ENCODE data around the gene TMTC1. TPM values are rescaled to one million over a fixed set of nuclear protein-coding genes. Genes with fewer than 3 reads are reported as not detected.
A peak's percentile ranks its signal among the peaks of the same experiment; 100 is the strongest.
"Not testable (repeated sequence)": the region's sequence is repeated elsewhere in the genome, so short reads cannot be mapped to it uniquely, and the experiment has no call there.

TMTC1 gene
- total RNA-seq, 1 donor from 2014 or later, result 5.3 TPM

GRCh38 chr12:29564925-29565324 lies 218.8 kb downstream of the TMTC1 start:
- ATAC-seq, result no peak

GRCh38 chr12:29563636-29564035 lies 220.1 kb downstream of the TMTC1 start:
- no peak for ATAC-seq

GRCh38 chr12:29563071-29563470 lies 220.7 kb downstream of the TMTC1 start:
- no peak for ATAC-seq

GRCh38 chr12:29562110-29562804 lies 221.5 kb downstream of the TMTC1 start:
- ATAC-seq, result peak; percentile 78

GRCh38 chr12:29561664-29562071 lies 222.1 kb downstream of the TMTC1 start:
- ATAC-seq, result no peak

- no peak for ATAC-seq
Measured at GRCh38 chr12:29559198-29559597, 224.5 kb downstream of the TMTC1 start.

GRCh38 chr12:29556363-29556762 lies 227.4 kb downstream of the TMTC1 start:
- no peak for ATAC-seq

- ATAC-seq, result not testable (repeated sequence)
Measured at GRCh38 chr12:29555451-29555850, 228.3 kb downstream of the TMTC1 start.

GRCh38 chr12:29552994-29553748 lies 230.6 kb downstream of the TMTC1 start:
- ATAC-seq, result no peak

GRCh38 chr12:29552324-29552927 lies 231.3 kb downstream of the TMTC1 start:
- peak; percentile 90 for ATAC-seq

GRCh38 chr12:29551812-29552211 lies 231.9 kb downstream of the TMTC1 start:
- ATAC-seq, result no peak

- no peak for ATAC-seq
Measured at GRCh38 chr12:29547864-29548263, 235.9 kb downstream of the TMTC1 start.

- ATAC-seq, result no peak
Measured at GRCh38 chr12:29547151-29547632, 236.6 kb downstream of the TMTC1 start.

GRCh38 chr12:29546000-29546399 lies 237.7 kb downstream of the TMTC1 start:
- no peak for ATAC-seq

- ATAC-seq, result no peak
Measured at GRCh38 chr12:29545102-29545467, 238.7 kb downstream of the TMTC1 start.

GRCh38 chr12:29544428-29545101 lies 239.2 kb downstream of the TMTC1 start:
- no peak for ATAC-seq

GRCh38 chr12:29543036-29543435 lies 240.7 kb downstream of the TMTC1 start:
- no peak for ATAC-seq

- no peak for ATAC-seq
Measured at GRCh38 chr12:29537298-29537697, 246.4 kb downstream of the TMTC1 start.

- ATAC-seq, result no peak
Measured at GRCh38 chr12:29534935-29535334, 248.8 kb downstream of the TMTC1 start.

- ATAC-seq, result no peak
Measured at GRCh38 chr12:29533815-29534489, 249.8 kb downstream of the TMTC1 start.

- no peak for ATAC-seq
Measured at GRCh38 chr12:29531471-29531870, 252.3 kb downstream of the TMTC1 start.

GRCh38 chr12:29530436-29530835 lies 253.3 kb downstream of the TMTC1 start:
- no peak for ATAC-seq

All from esophagus mucosa (tissue), 1 donor.